Activated naive CD4-positive, alpha-beta T cell treated with anti-CD3 and anti-CD28 coated beads, Interleukin-2, amount 10 ng/mL, durations not matched to agents 7 days and 5 days (primary cell): ENCODE results near the gene SPACA7.

Experiments used
- CTCF ChIA-PET: fragments of 350-600 bp; sonication (Branson Sonifier 250); formaldehyde crosslinking; loops from one replicate; lab custom pipeline; 2021; ENCODE audit warnings: antibody characterized with exemption; lab: Charles Lee
- DNase-seq: peaks from one replicate; pipeline ENCODE4 v3.0.0-alpha.2; 2020
- H3K27ac Mint-ChIP-seq: one replicate; pipeline ENCODE4 v1.8.0; 2021; ENCODE audit warnings: mild to moderate bottlenecking, moderate library complexity, mixed read lengths
- H3K27me3 Mint-ChIP-seq: one replicate; pipeline ENCODE4 v1.8.0; 2021; ENCODE audit warnings: mild to moderate bottlenecking, mixed read lengths
- H3K36me3 Mint-ChIP-seq: one replicate; pipeline ENCODE4 v1.8.0; 2021; ENCODE audit warnings: mixed read lengths
- H3K4me1 Mint-ChIP-seq: one replicate; pipeline ENCODE4 v1.8.0; 2021; ENCODE audit warnings: mixed read lengths
- H3K4me3 Mint-ChIP-seq: one replicate; pipeline ENCODE4 v1.8.0; 2021; ENCODE audit warnings: mild to moderate bottlenecking, moderate library complexity, mixed read lengths
- H3K9me3 Mint-ChIP-seq: one replicate; pipeline ENCODE4 v1.8.0; 2021; ENCODE audit warnings: mixed read lengths

Gene SPACA7

GRCh38 chr13:112465251-112466131 is 89.3 kb downstream of the SPACA7 start:
- DNase-seq, result no peak

GRCh38 chr13:112466132-112467058 is 90.2 kb downstream of the SPACA7 start:
- H3K27me3 Mint-ChIP-seq, result peaks cover 3% of the 10 kb centered on the region
- H3K4me3 Mint-ChIP-seq, result no peak overlapping the region
- no peaks in the 10 kb centered on the region for H3K36me3 Mint-ChIP-seq
- no peak overlapping the region for H3K27ac Mint-ChIP-seq
- CTCF ChIA-PET, result interaction anchor here (0.9 kb wide), 1 partner anchor 65 kb away, joined by 4 read pairs; no protein-coding TSS in a partner anchor
- H3K9me3 Mint-ChIP-seq, result no peaks in the 10 kb centered on the region
- DNase-seq, result no peak
- H3K4me1 Mint-ChIP-seq, result no peaks in the 10 kb centered on the region

More at GRCh38 chr13:112465251-112466131, 89.3 kb downstream of the SPACA7 start:
- CTCF ChIA-PET, result interaction anchor here (0.9 kb wide), 1 partner anchor 66 kb away, joined by 4 read pairs; no protein-coding TSS in a partner anchor
- no peaks in the 10 kb centered on the region for H3K9me3 Mint-ChIP-seq
- H3K36me3 Mint-ChIP-seq, result no peaks in the 10 kb centered on the region
- H3K4me1 Mint-ChIP-seq, result no peaks in the 10 kb centered on the region
- no peak overlapping the region for H3K27ac Mint-ChIP-seq
- no peak overlapping the region for H3K4me3 Mint-ChIP-seq
- peaks cover 4% of the 10 kb centered on the region for H3K27me3 Mint-ChIP-seq

GRCh38 chr13:112467236-112467635 is 91.1 kb downstream of the SPACA7 start:
- Mint-ChIP-seq H3K27me3 (no peaks in the 10 kb centered on the region), H3K4me1 (no peaks in the 10 kb centered on the region), H3K9me3 (no peaks in the 10 kb centered on the region), H3K27ac (no peak overlapping the region), H3K36me3 (no peaks in the 10 kb centered on the region), H3K4me3 (no peak overlapping the region)
- CTCF ChIA-PET, result no interaction called here
- no peak for DNase-seq

- Mint-ChIP-seq H3K4me1 (no peaks in the 10 kb centered on the region), H3K9me3 (no peaks in the 10 kb centered on the region), H3K4me3 (no peak overlapping the region), H3K36me3 (no peaks in the 10 kb centered on the region), H3K27ac (no peak overlapping the region), H3K27me3 (no peaks in the 10 kb centered on the region)
- CTCF ChIA-PET, result no interaction called here
- no peak for DNase-seq
These were observed 91.9 kb downstream of the SPACA7 start for GRCh38 chr13:112468069-112468468.

GRCh38 chr13:112469071-112469745 is 93.1 kb downstream of the SPACA7 start:
- CTCF ChIA-PET, result no interaction called here
- no peaks in the 10 kb centered on the region for H3K4me1 Mint-ChIP-seq
- no peaks in the 10 kb centered on the region for H3K9me3 Mint-ChIP-seq
- H3K36me3 Mint-ChIP-seq, result no peaks in the 10 kb centered on the region
- no peak overlapping the region for H3K27ac Mint-ChIP-seq
- H3K4me3 Mint-ChIP-seq, result no peak overlapping the region
- H3K27me3 Mint-ChIP-seq, result no peaks in the 10 kb centered on the region
- no peak for DNase-seq

GRCh38 chr13:112473818-112474217 is 97.7 kb downstream of the SPACA7 start:
- Mint-ChIP-seq H3K4me3 (no peak overlapping the region), H3K4me1 (no peaks in the 10 kb centered on the region), H3K27me3 (no peaks in the 10 kb centered on the region), H3K27ac (no peak overlapping the region), H3K9me3 (no peaks in the 10 kb centered on the region), H3K36me3 (no peaks in the 10 kb centered on the region)
- CTCF ChIA-PET, result no interaction called here
- no peak for DNase-seq

- Mint-ChIP-seq H3K36me3 (no peaks in the 10 kb centered on the region), H3K9me3 (no peaks in the 10 kb centered on the region), H3K27ac (no peak overlapping the region), H3K4me1 (no peaks in the 10 kb centered on the region), H3K4me3 (no peak overlapping the region), H3K27me3 (no peaks in the 10 kb centered on the region)
- CTCF ChIA-PET, result no interaction called here
- no peak for DNase-seq
These were observed 98.7 kb downstream of the SPACA7 start for GRCh38 chr13:112474869-112475268.

GRCh38 chr13:112475889-112476288 is 99.7 kb downstream of the SPACA7 start:
- DNase-seq, result no peak
- no peaks in the 10 kb centered on the region for H3K36me3 Mint-ChIP-seq
- H3K9me3 Mint-ChIP-seq, result no peaks in the 10 kb centered on the region
- no peak overlapping the region for H3K27ac Mint-ChIP-seq
- no peaks in the 10 kb centered on the region for H3K27me3 Mint-ChIP-seq
- no peak overlapping the region for H3K4me3 Mint-ChIP-seq
- CTCF ChIA-PET, result no interaction called here
- H3K4me1 Mint-ChIP-seq, result no peaks in the 10 kb centered on the region

- Mint-ChIP-seq H3K27ac (no peak overlapping the region), H3K4me1 (no peaks in the 10 kb centered on the region), H3K36me3 (no peaks in the 10 kb centered on the region), H3K27me3 (no peaks in the 10 kb centered on the region), H3K4me3 (no peak overlapping the region), H3K9me3 (no peaks in the 10 kb centered on the region)
- CTCF ChIA-PET, result no interaction called here
- no peak for DNase-seq
These were observed 101.0 kb downstream of the SPACA7 start for GRCh38 chr13:112477070-112477619.

GRCh38 chr13:112479389-112479788 is 103.2 kb downstream of the SPACA7 start:
- Mint-ChIP-seq H3K27ac (no peak overlapping the region), H3K36me3 (no peaks in the 10 kb centered on the region), H3K4me1 (no peaks in the 10 kb centered on the region), H3K4me3 (no peak overlapping the region), H3K27me3 (no peaks in the 10 kb centered on the region), H3K9me3 (no peaks in the 10 kb centered on the region)
- CTCF ChIA-PET, result no interaction called here
- no peak for DNase-seq

- CTCF ChIA-PET, result no interaction called here
- Mint-ChIP-seq H3K27me3 (no peaks in the 10 kb centered on the region), H3K9me3 (no peaks in the 10 kb centered on the region), H3K4me1 (no peaks in the 10 kb centered on the region), H3K27ac (no peak overlapping the region), H3K4me3 (no peak overlapping the region), H3K36me3 (peaks cover 11% of the 10 kb centered on the region)
- DNase-seq, result no peak
These were observed 105.3 kb downstream of the SPACA7 start for GRCh38 chr13:112481458-112481857.

- CTCF ChIA-PET, result no interaction called here
- Mint-ChIP-seq H3K36me3 (peaks cover 17% of the 10 kb centered on the region), H3K4me3 (no peak overlapping the region), H3K9me3 (no peaks in the 10 kb centered on the region), H3K4me1 (no peaks in the 10 kb centered on the region), H3K27ac (no peak overlapping the region), H3K27me3 (no peaks in the 10 kb centered on the region)
- no peak for DNase-seq
These were observed 107.1 kb downstream of the SPACA7 start for GRCh38 chr13:112483299-112483698.
